Measurements from ENCODE around the gene GRID1. TPM values are rescaled to one million over a fixed set of nuclear protein-coding genes. Genes with fewer than 3 reads are reported as not detected.
"Not testable (repeated sequence)": the region's sequence is repeated elsewhere in the genome, so short reads cannot be mapped to it uniquely, and the experiment has no call there.

GRID1 gene
- total RNA-seq, 1 donor from 2014 or later, result 0.75 TPM

GRCh38 chr10:86108696-86109095 is 257.9 kb downstream of the GRID1 start:
- Histone ChIP-seq H3K27me3 (ENCODE audit: insufficient read depth, low read length) (no peaks in the 10 kb centered on the region), H4K20me1 (ENCODE audit: insufficient read depth, low read length) (no peaks in the 10 kb centered on the region), H3K36me3 (ENCODE audit: insufficient read depth, low read length) (no peaks in the 10 kb centered on the region), H3K79me2 (ENCODE audit: insufficient read depth, low read length) (no peaks in the 10 kb centered on the region), H3K27ac (ENCODE audit: low read depth, low read length) (no peak overlapping the region), H3K4me2 (ENCODE audit: low read length) (no peak overlapping the region), H3K4me3 (ENCODE audit: insufficient read depth, low read depth, low read length) (no peak overlapping the region), H3K9me3 (ENCODE audit: insufficient read depth, low read depth, low read length) (peaks cover 7% of the 10 kb centered on the region), H3K4me1 (ENCODE audit: insufficient read depth, low read length) (no peaks in the 10 kb centered on the region), H2AFZ (ENCODE audit: low read depth, low read length) (no peak overlapping the region), H3K9ac (ENCODE audit: low read length) (no peak overlapping the region)
- peaks cover 23% of the 10 kb centered on the region for H3K27me3 Mint-ChIP-seq (ENCODE audit: low read depth, unreplicated experiment)
- H3K4me1 Mint-ChIP-seq (ENCODE audit: low read depth, unreplicated experiment), result no peaks in the 10 kb centered on the region
- H3K9me3 Mint-ChIP-seq (ENCODE audit: unreplicated experiment), result peaks cover 2% of the 10 kb centered on the region
- FAIRE-seq, result no peak
- no peak overlapping the region for H3K4me3 Mint-ChIP-seq (ENCODE audit: unreplicated experiment)
- no peak for DNase-seq (ENCODE audit: low read depth)
- H3K27ac Mint-ChIP-seq (ENCODE audit: unreplicated experiment), result no peak overlapping the region
- H3K36me3 Mint-ChIP-seq (ENCODE audit: low read depth, unreplicated experiment), result no peaks in the 10 kb centered on the region
- no peak for TF ChIP-seq EZH2 (IDR thresholded peaks at IDR 0.05; ENCODE audit: insufficient read depth, low read length)

GRCh38 chr10:86107611-86108310 is 258.8 kb downstream of the GRID1 start:
- not testable (repeated sequence) for H3K9me3 Mint-ChIP-seq (ENCODE audit: unreplicated experiment); H2AFZ ChIP-seq (ENCODE audit: low read depth, low read length); H3K4me3 ChIP-seq (ENCODE audit: insufficient read depth, low read depth, low read length); H4K20me1 ChIP-seq (ENCODE audit: insufficient read depth, low read length); H3K27me3 ChIP-seq (ENCODE audit: insufficient read depth, low read length); FAIRE-seq; H3K36me3 Mint-ChIP-seq (ENCODE audit: low read depth, unreplicated experiment); H3K27ac Mint-ChIP-seq (ENCODE audit: unreplicated experiment); H3K9ac ChIP-seq (ENCODE audit: low read length); H3K4me2 ChIP-seq (ENCODE audit: low read length); H3K9me3 ChIP-seq (ENCODE audit: insufficient read depth, low read depth, low read length); H3K79me2 ChIP-seq (ENCODE audit: insufficient read depth, low read length); H3K27ac ChIP-seq (ENCODE audit: low read depth, low read length); H3K4me1 Mint-ChIP-seq (ENCODE audit: low read depth, unreplicated experiment); H3K36me3 ChIP-seq (ENCODE audit: insufficient read depth, low read length); DNase-seq (ENCODE audit: low read depth); H3K4me1 ChIP-seq (ENCODE audit: insufficient read depth, low read length); H3K4me3 Mint-ChIP-seq (ENCODE audit: unreplicated experiment)
- H3K27me3 Mint-ChIP-seq (ENCODE audit: low read depth, unreplicated experiment), result peaks cover 19% of the 10 kb centered on the region

- no peak overlapping the region for H3K4me3 Mint-ChIP-seq (ENCODE audit: unreplicated experiment)
- Histone ChIP-seq H4K20me1 (ENCODE audit: insufficient read depth, low read length) (no peaks in the 10 kb centered on the region), H3K27ac (ENCODE audit: low read depth, low read length) (no peak overlapping the region), H3K9ac (ENCODE audit: low read length) (no peak overlapping the region), H3K4me2 (ENCODE audit: low read length) (no peak overlapping the region), H3K36me3 (ENCODE audit: insufficient read depth, low read length) (no peaks in the 10 kb centered on the region), H3K27me3 (ENCODE audit: insufficient read depth, low read length) (no peaks in the 10 kb centered on the region), H3K9me3 (ENCODE audit: insufficient read depth, low read depth, low read length) (peaks cover 4% of the 10 kb centered on the region), H2AFZ (ENCODE audit: low read depth, low read length) (no peak overlapping the region), H3K4me3 (ENCODE audit: insufficient read depth, low read depth, low read length) (no peak overlapping the region), H3K4me1 (ENCODE audit: insufficient read depth, low read length) (no peaks in the 10 kb centered on the region), H3K79me2 (ENCODE audit: insufficient read depth, low read length) (no peaks in the 10 kb centered on the region)
- H3K36me3 Mint-ChIP-seq (ENCODE audit: low read depth, unreplicated experiment), result no peaks in the 10 kb centered on the region
- H3K27ac Mint-ChIP-seq (ENCODE audit: unreplicated experiment), result no peak overlapping the region
- FAIRE-seq (no peak), DNase-seq (ENCODE audit: low read depth) (no peak)
- H3K9me3 Mint-ChIP-seq (ENCODE audit: unreplicated experiment), result no peaks in the 10 kb centered on the region
- peaks cover 19% of the 10 kb centered on the region for H3K27me3 Mint-ChIP-seq (ENCODE audit: low read depth, unreplicated experiment)
- TF ChIP-seq EZH2 (IDR thresholded peaks at IDR 0.05; ENCODE audit: insufficient read depth, low read length) (no peak), CTCF (IDR thresholded peaks at IDR 0.05; ENCODE audit: insufficient read depth, low read depth, low read length) (no peak)
- H3K4me1 Mint-ChIP-seq (ENCODE audit: low read depth, unreplicated experiment), result no peaks in the 10 kb centered on the region
Measured at GRCh38 chr10:86107131-86107530, 259.5 kb downstream of the GRID1 start.
